GM13976 (cell line): Measurements from ENCODE around the gene KIAA1210.

Source experiments
- DNase-seq: peaks from one replicate; pipeline ENCODE4 v3.0.0; 2012; ENCODE audit warnings: low spot score
- in situ Hi-C: fragments of 300-500 bp; cut with MboI; formaldehyde crosslinking; loops from one replicate; pipeline ENCODE4 v1.12.0; 2022; ENCODE audit warnings: low sequenced_read_pairs, mixed read lengths, inconsistent platforms; ENCODE audit not compliant: unreplicated experiment
- TF ChIP-seq, protein P1 (sequence below): IDR thresholded peaks from 2 replicates; pipeline ENCODE4 v1.5.1; 2012; ENCODE audit warnings: borderline replicate concordance, mild to moderate bottlenecking; ENCODE audit not compliant: insufficient read depth; ENCODE audit errors: extremely low read depth, missing control alignments, control extremely low read depth

Gene KIAA1210

DNA sequence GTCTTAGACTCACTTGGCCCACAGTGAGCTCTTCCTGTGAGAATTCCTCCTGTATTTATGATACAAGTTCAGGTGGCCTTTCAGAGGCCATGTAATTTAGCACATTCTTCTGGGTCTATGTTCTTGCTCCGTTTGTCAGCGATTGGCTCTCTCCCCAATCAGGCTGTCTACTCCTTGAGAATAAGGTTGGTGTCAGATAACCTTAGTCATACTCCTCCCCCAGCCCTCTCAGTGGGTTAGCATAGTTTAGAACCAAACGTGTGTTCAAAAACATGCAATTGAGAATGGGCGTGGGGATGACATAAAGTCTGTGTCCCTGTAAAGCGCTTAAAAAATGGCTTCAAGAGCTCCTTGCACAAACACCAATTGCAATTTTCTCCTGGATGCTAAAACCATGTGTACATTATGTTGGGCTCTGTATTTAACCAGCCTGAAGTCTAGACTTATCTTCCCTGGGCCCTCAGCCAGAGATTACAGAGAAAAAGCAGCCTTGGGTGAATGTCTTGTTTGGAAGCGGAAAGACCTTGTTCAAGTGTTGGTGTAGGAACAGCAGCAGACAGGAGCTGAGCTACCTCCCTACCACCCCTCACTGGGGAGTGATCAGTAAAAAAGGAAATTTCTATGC is 64.8 kb downstream of the KIAA1210 start:
- TF ChIP-seq, protein P1, sequence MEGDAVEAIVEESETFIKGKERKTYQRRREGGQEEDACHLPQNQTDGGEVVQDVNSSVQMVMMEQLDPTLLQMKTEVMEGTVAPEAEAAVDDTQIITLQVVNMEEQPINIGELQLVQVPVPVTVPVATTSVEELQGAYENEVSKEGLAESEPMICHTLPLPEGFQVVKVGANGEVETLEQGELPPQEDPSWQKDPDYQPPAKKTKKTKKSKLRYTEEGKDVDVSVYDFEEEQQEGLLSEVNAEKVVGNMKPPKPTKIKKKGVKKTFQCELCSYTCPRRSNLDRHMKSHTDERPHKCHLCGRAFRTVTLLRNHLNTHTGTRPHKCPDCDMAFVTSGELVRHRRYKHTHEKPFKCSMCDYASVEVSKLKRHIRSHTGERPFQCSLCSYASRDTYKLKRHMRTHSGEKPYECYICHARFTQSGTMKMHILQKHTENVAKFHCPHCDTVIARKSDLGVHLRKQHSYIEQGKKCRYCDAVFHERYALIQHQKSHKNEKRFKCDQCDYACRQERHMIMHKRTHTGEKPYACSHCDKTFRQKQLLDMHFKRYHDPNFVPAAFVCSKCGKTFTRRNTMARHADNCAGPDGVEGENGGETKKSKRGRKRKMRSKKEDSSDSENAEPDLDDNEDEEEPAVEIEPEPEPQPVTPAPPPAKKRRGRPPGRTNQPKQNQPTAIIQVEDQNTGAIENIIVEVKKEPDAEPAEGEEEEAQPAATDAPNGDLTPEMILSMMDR = no peak
- no peak for DNase-seq
- in situ Hi-C loops = no loop called here

DNA sequence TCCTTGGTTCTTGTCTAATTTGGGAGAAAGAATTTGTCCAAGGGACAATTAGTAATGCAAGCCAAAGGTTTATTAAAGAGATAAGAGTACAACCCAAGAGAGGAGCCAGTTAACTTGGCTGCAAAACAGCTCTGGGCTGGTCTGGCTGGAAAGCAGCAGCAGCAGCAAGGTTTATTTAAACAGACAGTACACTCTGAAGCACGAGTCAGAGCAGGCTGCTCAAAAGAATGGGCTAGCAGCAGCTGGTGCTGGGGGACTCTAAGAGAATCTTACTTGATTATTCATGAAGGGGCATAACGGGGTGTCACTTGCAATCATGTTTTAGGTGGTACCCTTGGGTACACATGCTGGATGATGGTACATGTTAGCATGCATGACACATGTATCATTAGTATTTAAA is 71.9 kb downstream of the KIAA1210 start:
- in situ Hi-C loops = no loop called here
- DNase-seq = no peak
- TF ChIP-seq, protein P1 = no peak

DNA sequence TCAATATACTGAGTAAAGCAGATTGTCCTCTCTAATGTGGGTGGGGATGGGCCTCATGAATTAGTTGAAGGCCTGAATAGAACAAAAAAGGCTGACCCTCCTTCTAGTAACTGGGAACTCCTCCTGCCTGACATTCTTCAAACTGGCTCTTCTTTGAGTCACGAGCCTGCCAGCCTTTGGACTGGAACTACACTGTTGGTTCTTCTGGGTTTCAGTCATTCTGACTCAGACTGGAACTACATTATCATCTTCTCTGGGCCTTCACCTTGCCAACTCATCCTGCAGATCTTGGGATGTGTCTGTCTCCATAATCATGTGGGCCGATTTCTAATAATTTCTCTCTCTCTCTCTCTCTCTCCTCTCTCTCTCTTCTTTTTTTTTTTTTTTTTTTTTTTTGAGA is 81.7 kb downstream of the KIAA1210 start:
- TF ChIP-seq, protein P1 = no peak
- no peak for DNase-seq
- in situ Hi-C loops = no loop called here

DNA sequence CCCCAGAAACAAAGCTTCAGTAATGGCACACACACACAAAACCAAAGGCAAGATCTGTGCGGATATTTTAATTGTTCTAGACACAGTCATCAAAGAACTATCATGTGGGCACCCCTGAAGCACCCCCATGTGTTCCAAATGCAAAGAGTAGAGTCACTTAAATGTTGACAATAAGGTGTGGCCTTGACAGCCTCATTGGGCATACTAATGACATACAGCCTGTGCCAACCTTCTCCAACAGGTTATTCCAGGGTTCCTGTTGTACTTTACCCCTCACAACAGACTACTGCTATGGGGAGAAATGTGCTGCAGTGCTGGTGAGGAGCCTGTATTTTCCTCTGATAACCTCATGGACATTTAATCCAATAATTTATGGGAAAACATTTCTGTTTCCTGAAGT is 84.6 kb downstream of the KIAA1210 start:
- in situ Hi-C loops = no loop called here
- TF ChIP-seq, protein P1 = no peak

DNA sequence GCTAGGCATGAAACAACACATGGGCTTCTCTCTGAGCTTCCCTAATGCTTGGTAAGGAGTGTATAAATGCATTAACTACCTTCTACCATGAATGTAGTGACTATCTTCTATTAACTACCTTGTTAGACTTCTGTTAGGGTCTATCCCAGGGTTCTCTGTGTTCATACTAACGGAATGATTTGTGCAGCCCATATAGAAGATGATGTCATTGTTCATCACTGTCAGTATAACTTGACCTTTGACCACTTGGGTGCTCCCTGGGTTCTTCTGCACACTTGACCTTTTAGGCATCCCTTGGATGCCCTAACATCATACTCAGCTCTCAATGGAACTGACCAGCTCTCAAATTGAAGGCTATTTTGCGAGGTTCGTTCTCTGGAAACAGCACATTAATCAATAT is 85.6 kb downstream of the KIAA1210 start:
- DNase-seq = no peak
- in situ Hi-C loops = no loop called here
- TF ChIP-seq, protein P1 = no peak

More for the DNA sequence above, 84.6 kb downstream of the KIAA1210 start:
- no peak for DNase-seq

DNA sequence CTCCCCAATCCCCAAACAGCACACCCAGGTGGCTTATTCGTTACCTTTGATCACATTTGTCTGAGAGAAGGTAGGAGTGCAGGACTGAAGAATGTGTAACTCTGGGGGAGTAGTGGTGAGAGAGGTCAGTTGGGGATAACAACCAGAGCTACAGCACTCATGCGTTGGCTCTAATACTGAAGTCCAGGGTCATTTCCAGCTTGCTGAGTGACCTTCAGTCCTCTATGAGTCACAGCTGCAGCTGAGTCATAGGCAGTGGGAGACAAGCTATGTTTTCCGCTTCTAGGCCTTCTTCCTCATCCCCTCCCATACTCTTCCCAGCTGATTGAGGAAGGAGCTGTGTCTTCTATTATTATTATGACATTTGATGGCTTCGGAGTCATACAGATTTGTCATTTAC is 86.4 kb downstream of the KIAA1210 start:
- in situ Hi-C loops = no loop called here
- no peak for DNase-seq
- TF ChIP-seq, protein P1 = no peak
